IMR-90 (cell line): ENCODE data around the gene CYTH2. TPM values are rescaled to one million over a fixed set of nuclear protein-coding genes. Genes with fewer than 3 reads are reported as not detected.

Source experiments
- ATAC-seq: fragments of 200-7000 bp; cut with Tn5 transposase; 2 replicates; pipeline ENCODE4 v1.9.1; 2020; ENCODE audit warnings: low read depth, mild to moderate bottlenecking, moderate library complexity
- BruUV-seq: library from RNA; stranded (reverse); fragments of 400-500 nt; replicated peaks from 2 replicates; lab custom pipeline; 2021; lab: Mats Ljungman, UMichigan
- CTCF ChIA-PET: fragments of 300-600 bp; formaldehyde crosslinking; extraction: SDS; loops from one replicate; lab custom pipeline; 2021; ENCODE audit warnings: antibody characterized with exemption; lab: Yijun Ruan, JAX
- POLR2A ChIA-PET: fragments of 300-600 bp; sonication (Branson Sonifier 250); formaldehyde crosslinking; loops from one replicate; lab custom pipeline; 2022; ENCODE audit warnings: antibody characterized with exemption; ENCODE audit not compliant: unreplicated experiment; lab: Charles Lee
- DNase-seq: peaks from one replicate; pipeline ENCODE4 v3.0.0; 2013
- H2AFZ ChIP-seq: replicated peaks from 2 replicates; pipeline ENCODE3; 2013; ENCODE audit warnings: low read length, mild to moderate bottlenecking; ENCODE audit not compliant: poor library complexity
- H2AK5ac ChIP-seq: 2 replicates; pipeline ENCODE4 v1.6.1; 2013; ENCODE audit warnings: low read depth, low read length, inconsistent platforms
- H2AK9ac ChIP-seq: replicated peaks from 2 replicates; pipeline ENCODE3; 2013; ENCODE audit warnings: mild to moderate bottlenecking, low read depth, low read length, moderate library complexity; ENCODE audit not compliant: poor library complexity
- H2BK120ac ChIP-seq: 2 replicates; pipeline ENCODE4 v1.6.1; 2013; ENCODE audit warnings: low read depth, low read length, inconsistent platforms
- H2BK15ac ChIP-seq: 3 replicates; pipeline ENCODE4 v1.6.1; 2013; ENCODE audit warnings: low read depth, low read length, inconsistent platforms
- H2BK20ac ChIP-seq: 2 replicates; pipeline ENCODE4 v1.6.1; 2013; ENCODE audit warnings: low read depth, mild to moderate bottlenecking, inconsistent platforms, low read length, moderate library complexity
- H2BK5ac ChIP-seq: 2 replicates; pipeline ENCODE4 v1.6.1; 2013; ENCODE audit warnings: mild to moderate bottlenecking, low read depth, low read length, inconsistent platforms; ENCODE audit not compliant: poor library complexity, severe bottlenecking
- H3K14ac ChIP-seq: replicated peaks from 2 replicates; pipeline ENCODE4 v1.6.1; 2013; ENCODE audit warnings: low read depth, low read length, inconsistent platforms
- H3K18ac ChIP-seq: 2 replicates; pipeline ENCODE4 v1.6.1; 2013; ENCODE audit warnings: low read depth, low read length, control low read depth
- H3K23ac ChIP-seq: 2 replicates; pipeline ENCODE4 v1.6.1; 2013; ENCODE audit warnings: low read depth, low read length, inconsistent platforms
- H3K27ac ChIP-seq: 2 replicates; pipeline ENCODE4 v1.5.1; 2013; ENCODE audit warnings: mild to moderate bottlenecking, control low read depth, low read length; ENCODE audit not compliant: insufficient read depth
- H3K27me3 ChIP-seq: 2 replicates; pipeline ENCODE4 v1.6.1; 2013; ENCODE audit warnings: low read length; ENCODE audit not compliant: control insufficient read depth, insufficient read depth
- H3K36me3 ChIP-seq: 2 replicates; pipeline ENCODE4 v1.6.1; 2013; ENCODE audit warnings: low read length, mixed read lengths; ENCODE audit not compliant: control insufficient read depth, insufficient read depth
- H3K4ac ChIP-seq: 2 replicates; pipeline ENCODE4 v1.6.1; 2013; ENCODE audit warnings: low read depth, low read length, inconsistent platforms
- H3K4me1 ChIP-seq: 2 replicates; pipeline ENCODE4 v1.6.1; 2013; ENCODE audit warnings: low read length, mixed read lengths; ENCODE audit not compliant: control insufficient read depth, insufficient read depth
- H3K4me2 ChIP-seq: 2 replicates; pipeline ENCODE4 v1.6.1; 2013; ENCODE audit warnings: low read depth, mild to moderate bottlenecking, control low read depth, low read length, moderate library complexity
- H3K4me3 ChIP-seq: 2 replicates; pipeline ENCODE4 v1.5.1; 2013; ENCODE audit warnings: low read depth, mild to moderate bottlenecking, control low read depth, low read length, moderate library complexity; ENCODE audit not compliant: insufficient read depth
- H3K56ac ChIP-seq: 2 replicates; pipeline ENCODE4 v1.6.1; 2013; ENCODE audit warnings: low read length, inconsistent platforms; ENCODE audit not compliant: insufficient read depth; ENCODE audit errors: extremely low read depth
- H3K79me1 ChIP-seq, 2 experiments: 2 replicates each; pipeline ENCODE4 v1.6.1; 2013; ENCODE audit warnings: low read length in 2 of 2, inconsistent platforms in 1 of 2, low read depth in 1 of 2
- H3K9ac ChIP-seq: 2 replicates; pipeline ENCODE4 v1.6.1; 2013; ENCODE audit warnings: low read depth, low read length, control low read depth
- H3K9me1 ChIP-seq: 2 replicates; pipeline ENCODE4 v1.6.1; 2013; ENCODE audit warnings: low read length, inconsistent platforms; ENCODE audit not compliant: insufficient read depth
- H3K9me3 ChIP-seq: 2 replicates; pipeline ENCODE4 v1.6.1; 2013; ENCODE audit warnings: low read length; ENCODE audit not compliant: control insufficient read depth, insufficient read depth
- H4K20me1 ChIP-seq: 2 replicates; pipeline ENCODE4 v1.6.1; 2013; ENCODE audit warnings: low read length, inconsistent platforms; ENCODE audit not compliant: insufficient read depth
- H4K5ac ChIP-seq: 2 replicates; pipeline ENCODE4 v1.6.1; 2013; ENCODE audit warnings: mild to moderate bottlenecking, low read depth, low read length, control low read depth
- H4K8ac ChIP-seq, 2 experiments: 2 replicates each; pipeline ENCODE4 v1.6.1; 2013; ENCODE audit warnings: low read depth in 2 of 2, low read length in 2 of 2, control low read depth in 1 of 2, inconsistent platforms in 1 of 2
- H4K91ac ChIP-seq: 2 replicates; pipeline ENCODE4 v1.6.1; 2013; ENCODE audit warnings: low read depth, low read length, inconsistent platforms; ENCODE audit not compliant: insufficient read depth
- CEBPB ChIP-seq: IDR thresholded peaks from 2 replicates; pipeline ENCODE4 v1.6.1; 2012; ENCODE audit warnings: low read depth, low read length, improper control_type of control experiment
- CTCF ChIP-seq: conservative IDR thresholded peaks from 2 replicates; pipeline ENCODE4 v1.5.1; 2012; ENCODE audit warnings: mild to moderate bottlenecking, low read depth, low read length, improper control_type of control experiment
- ELK1 ChIP-seq: fragments of 150-350 bp; IDR thresholded peaks from 2 replicates; pipeline ENCODE4 v1.6.1; 2016; ENCODE audit warnings: low read depth, mild to moderate bottlenecking, low read length, moderate library complexity, borderline replicate concordance
- FOS ChIP-seq: fragments of 150-350 bp; IDR thresholded peaks from 2 replicates; pipeline ENCODE4 v1.6.1; 2016; ENCODE audit warnings: low read depth, low read length
- MAZ ChIP-seq: IDR thresholded peaks from 2 replicates; pipeline ENCODE4 v1.6.1; 2012; ENCODE audit warnings: low read depth, mild to moderate bottlenecking, low read length, improper control_type of control experiment, moderate library complexity, borderline replicate concordance
- MXI1 ChIP-seq: IDR thresholded peaks from 2 replicates; pipeline ENCODE4 v1.6.1; 2012; ENCODE audit warnings: low read depth, mild to moderate bottlenecking, low read length, moderate library complexity, borderline replicate concordance
- RAD21 ChIP-seq: IDR thresholded peaks from 2 replicates; pipeline ENCODE4 v1.6.1; 2012; ENCODE audit warnings: low read length, improper control_type of control experiment
- RCOR1 ChIP-seq: IDR thresholded peaks from 2 replicates; pipeline ENCODE4 v1.6.1; 2012; ENCODE audit warnings: mild to moderate bottlenecking, low read length, improper control_type of control experiment; ENCODE audit not compliant: insufficient replicate concordance
- RFX5 ChIP-seq: IDR thresholded peaks from 2 replicates; pipeline ENCODE4 v1.8.0; 2012; ENCODE audit warnings: low read depth, mild to moderate bottlenecking, low read length, moderate library complexity
- WGBS, 2 experiments: methylation state at CpG; one replicate each; pipeline versions ENCODE4 v1.1.5 to v1.1.7; 2013; ENCODE audit warnings: missing lambda C conversion rate in 2 of 2; ENCODE audit not compliant: insufficient read length in 1 of 2; ENCODE audit errors: extremely low coverage in 2 of 2; 5-methylcytosine and 5-hydroxymethylcytosine counted together
- dilution Hi-C: fragments of 300-500 bp; cut with HindIII; formaldehyde crosslinking; loops from one replicate; pipeline ENCODE4 v1.14.3; 2018; ENCODE audit warnings: low sequenced_read_pairs; ENCODE audit not compliant: unreplicated experiment
- in situ Hi-C: fragments of 300-500 bp; cut with MboI; formaldehyde crosslinking; loops from 3 replicates; pipeline ENCODE4 v1.14.3; 2019; ENCODE audit warnings: low sequenced_read_pairs, inconsistent platforms, mixed read lengths
- intact Hi-C: fragments of 100-400 bp; cut with micrococcal nuclease; formaldehyde crosslinking; loops from 2 replicates; pipeline ENCODE4 v1.10.0; 2022
- polyA plus RNA-seq, 3 experiments: library from polyadenylated mRNA; depleted of rRNA; stranded (reverse); fragments of >200 nt; gene quantifications; 2 replicates each; pipeline ENCODE4 v1.2.3, GENCODE V29; 2012; ENCODE audit warnings: low replicate concordance in 1 of 3
- total RNA-seq: library from RNA; depleted of rRNA; stranded (reverse); fragments of >200 nt; gene quantifications from 2 replicates; pipeline ENCODE4 v1.2.3, GENCODE V29; 2012

Gene CYTH2
- total and polyA plus RNA-seq, 2 of the 4 experiments (the other 2 are of a cell fraction) = 35.8 to 62.0 TPM

- dilution Hi-C loops = no loop called here
- in situ Hi-C loops = no loop called here
- Histone ChIP-seq H2AFZ (peak overlapping the region; percentile 96), H2BK120ac (no peak overlapping the region), H2BK15ac (no peak overlapping the region), H3K36me3 (peaks cover 2% of the 10 kb centered on the region; the same call in 1 of the 2 replicates), H3K4me1 (peaks cover 8% of the 10 kb centered on the region), H3K56ac (no peak overlapping the region), H3K9me1 (peaks cover 4% of the 10 kb centered on the region), H4K8ac (no peak overlapping the region), H3K27ac (no peak overlapping the region), H2AK5ac (no peak overlapping the region), H2AK9ac (no peak overlapping the region), H3K23ac (no peak overlapping the region), H3K18ac (no peak overlapping the region), H3K27me3 (peaks cover 19% of the 10 kb centered on the region), H4K5ac (no peak overlapping the region), H3K4me3 (no peak overlapping the region), H4K91ac (no peak overlapping the region), H2BK20ac (no peak overlapping the region), H3K4me2 (no peak overlapping the region; the same call in 1 of the 2 replicates), H2BK5ac (no peak overlapping the region), H3K14ac (no peak overlapping the region), H4K20me1 (no peaks in the 10 kb centered on the region), H3K4ac (no peak overlapping the region), H3K79me1 (peaks cover 7 to 23% of the 10 kb centered on the region in 2 experiments), H3K9me3 (no peaks in the 10 kb centered on the region), H3K9ac (no peak overlapping the region)
- ATAC-seq (no peak), DNase-seq (no peak)
- TF ChIP-seq MXI1 = no peak
- TF ChIP-seq ELK1 = no peak
- TF ChIP-seq CEBPB = no peak
- no peak for TF ChIP-seq FOS
- TF ChIP-seq MAZ = no peak
- no peak for TF ChIP-seq RAD21
- no peak for TF ChIP-seq RFX5
- no peak for TF ChIP-seq RCOR1
- TF ChIP-seq CTCF = no peak
- 28% methylated on average over 19 of the region's 45 CpGs; no CpG with 5 or more reads in 1 of the 2 experiments for WGBS, 2 experiments
- ChIA-PET POLR2A (no interaction called here), CTCF (no interaction called here)
- intact Hi-C loops = no loop called here
- no TSS peak for BruUV-seq
Observed at GRCh38 chr19:48443731-48444128, 25.4 kb upstream of the CYTH2 start.
